MM.1S (cell line): ENCODE measurements around the gene SLC38A5.

Source experiments
- EZH2 ChIP-seq: fragments of 300-600 bp; sonication (generic); optimal IDR thresholded peaks from 2 replicates; pipeline ENCODE3; 2017; ENCODE audit warnings: low read depth, mild to moderate bottlenecking, antibody characterized with exemption, low read length, mixed read lengths
- TF ChIP-seq, protein P1 (sequence below): fragments of 300-600 bp; sonication (generic); IDR thresholded peaks from 2 replicates; pipeline ENCODE4 v1.5.1; 2016; ENCODE audit warnings: antibody characterized with exemption, low read length, mixed read lengths

DNA sequence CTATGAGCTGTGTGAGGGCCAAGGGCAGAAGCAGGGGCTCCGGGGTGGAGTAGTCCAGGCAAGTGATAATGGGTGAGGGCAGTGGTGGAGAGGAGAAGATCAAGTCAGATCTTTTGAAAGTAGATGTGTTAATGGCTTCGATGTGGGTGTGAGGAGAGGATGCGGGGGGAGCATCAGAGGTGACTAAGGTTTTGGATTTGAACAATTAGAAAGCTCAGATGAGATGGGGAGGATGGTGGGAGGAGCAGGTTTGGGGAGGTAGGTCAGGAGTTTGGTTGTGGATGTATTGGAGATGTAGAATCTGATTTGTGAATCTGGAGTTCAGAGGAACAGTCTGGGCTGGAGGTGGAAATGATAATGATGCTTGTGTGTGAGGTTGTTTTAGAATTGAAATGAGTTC is 10.5 kb upstream of the SLC38A5 start:
- TF ChIP-seq, protein P1, sequence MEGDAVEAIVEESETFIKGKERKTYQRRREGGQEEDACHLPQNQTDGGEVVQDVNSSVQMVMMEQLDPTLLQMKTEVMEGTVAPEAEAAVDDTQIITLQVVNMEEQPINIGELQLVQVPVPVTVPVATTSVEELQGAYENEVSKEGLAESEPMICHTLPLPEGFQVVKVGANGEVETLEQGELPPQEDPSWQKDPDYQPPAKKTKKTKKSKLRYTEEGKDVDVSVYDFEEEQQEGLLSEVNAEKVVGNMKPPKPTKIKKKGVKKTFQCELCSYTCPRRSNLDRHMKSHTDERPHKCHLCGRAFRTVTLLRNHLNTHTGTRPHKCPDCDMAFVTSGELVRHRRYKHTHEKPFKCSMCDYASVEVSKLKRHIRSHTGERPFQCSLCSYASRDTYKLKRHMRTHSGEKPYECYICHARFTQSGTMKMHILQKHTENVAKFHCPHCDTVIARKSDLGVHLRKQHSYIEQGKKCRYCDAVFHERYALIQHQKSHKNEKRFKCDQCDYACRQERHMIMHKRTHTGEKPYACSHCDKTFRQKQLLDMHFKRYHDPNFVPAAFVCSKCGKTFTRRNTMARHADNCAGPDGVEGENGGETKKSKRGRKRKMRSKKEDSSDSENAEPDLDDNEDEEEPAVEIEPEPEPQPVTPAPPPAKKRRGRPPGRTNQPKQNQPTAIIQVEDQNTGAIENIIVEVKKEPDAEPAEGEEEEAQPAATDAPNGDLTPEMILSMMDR: no peak
- TF ChIP-seq EZH2: no peak
